PC-3 (cell line): ENCODE results near the gene ZNF155. TPM values are rescaled to one million over a fixed set of nuclear protein-coding genes. Genes with fewer than 3 reads are reported as not detected.

Experiments used
- ATAC-seq: fragments of 200-7000 bp; cut with Tn5 transposase; 2 replicates; pipeline ENCODE4 v1.9.1; 2020; ENCODE audit warnings: mild to moderate bottlenecking, moderate library complexity
- BruUV-seq: library from RNA; stranded (reverse); fragments of 400-500 nt; replicated peaks from 2 replicates; lab custom pipeline; 2021; lab: Mats Ljungman, UMichigan
- CTCF ChIA-PET: fragments of 300-600 bp; sonication (Branson Sonifier 250); formaldehyde crosslinking; loops from one replicate; lab custom pipeline; 2022; ENCODE audit warnings: antibody characterized with exemption; lab: Charles Lee
- POLR2A ChIA-PET: fragments of 300-600 bp; sonication (Branson Sonifier 250); formaldehyde crosslinking; loops from one replicate; lab custom pipeline; 2022; ENCODE audit warnings: antibody characterized with exemption; ENCODE audit not compliant: unreplicated experiment; lab: Charles Lee
- DNase-seq: peaks from one replicate; pipeline ENCODE4 v3.0.0-alpha.2; 2015
- H2AFZ ChIP-seq: fragments of 300-600 bp; sonication (generic); 2 replicates; pipeline ENCODE4 v1.6.0; 2016; ENCODE audit warnings: antibody characterized with exemption, low read length
- H3F3A ChIP-seq: fragments of 300-600 bp; sonication (generic); one replicate; pipeline ENCODE4 v1.6.0; 2017; ENCODE audit warnings: antibody characterized with exemption, low read length, control low read depth, mild to moderate bottlenecking; ENCODE audit not compliant: unreplicated experiment
- H3K27ac ChIP-seq: fragments of 300-600 bp; sonication (generic); 2 replicates; pipeline ENCODE4 v1.5.1; 2016; ENCODE audit warnings: mild to moderate bottlenecking, low read length
- H3K27me3 ChIP-seq: fragments of 300-600 bp; sonication (generic); 2 replicates; pipeline ENCODE4 v1.6.1; 2016; ENCODE audit warnings: low read length, mixed read lengths
- H3K36me3 ChIP-seq: fragments of 300-600 bp; sonication (generic); 2 replicates; pipeline ENCODE4 v1.6.1; 2016; ENCODE audit warnings: low read depth, mixed run types, low read length, mixed read lengths
- H3K4me1 ChIP-seq: fragments of 300-600 bp; sonication (generic); 2 replicates; pipeline ENCODE4 v1.5.1; 2016; ENCODE audit warnings: low read length; ENCODE audit not compliant: insufficient read depth
- H3K4me2 ChIP-seq: fragments of 300-600 bp; sonication (generic); 2 replicates; pipeline ENCODE4 v1.6.0; 2016; ENCODE audit warnings: low read length
- H3K4me3 ChIP-seq: fragments of 300-600 bp; sonication (generic); 2 replicates; pipeline ENCODE4 v1.5.1; 2016; ENCODE audit warnings: mild to moderate bottlenecking, low read length, mixed read lengths
- H3K79me2 ChIP-seq: fragments of 300-600 bp; sonication (generic); 2 replicates; pipeline ENCODE4 v1.6.1; 2017; ENCODE audit warnings: low read length, mixed read lengths
- H3K9ac ChIP-seq: fragments of 300-600 bp; sonication (generic); 2 replicates; pipeline ENCODE4 v1.6.0; 2016; ENCODE audit warnings: mild to moderate bottlenecking, low read length
- H3K9me2 ChIP-seq: fragments of 300-600 bp; sonication (generic); replicated peaks from 2 replicates; pipeline ENCODE4 v1.6.1; 2016; ENCODE audit warnings: mixed run types, low read length, mixed read lengths
- H3K9me3 ChIP-seq: fragments of 300-600 bp; sonication (generic); 2 replicates; pipeline ENCODE4 v1.6.1; 2016; ENCODE audit warnings: low read length, mixed read lengths
- H4K20me1 ChIP-seq: fragments of 300-600 bp; sonication (generic); 2 replicates; pipeline ENCODE4 v1.6.1; 2016; ENCODE audit warnings: low read length, mixed read lengths
- CTCF ChIP-seq: fragments of 300-600 bp; sonication (generic); conservative IDR thresholded peaks from 2 replicates; pipeline ENCODE4 v1.5.1; 2017; ENCODE audit warnings: antibody characterized with exemption, low read depth, mild to moderate bottlenecking, low read length
- EZH2 ChIP-seq: fragments of 300-600 bp; sonication (generic); IDR thresholded peaks from one replicate; pipeline ENCODE4 v1.6.1; 2017; ENCODE audit warnings: antibody characterized with exemption, mild to moderate bottlenecking, low read length; ENCODE audit not compliant: unreplicated experiment
- EZH2phosphoT487 ChIP-seq: fragments of 300-600 bp; sonication (generic); IDR thresholded peaks from 2 replicates; pipeline ENCODE4 v1.6.1; 2018; ENCODE audit warnings: mild to moderate bottlenecking, antibody characterized with exemption, low read length, borderline replicate concordance
- intact Hi-C: fragments of 100-400 bp; cut with micrococcal nuclease; formaldehyde crosslinking; loops from 2 replicates; pipeline ENCODE4 v1.9.0; 2023
- total RNA-seq: library from RNA; depleted of rRNA; stranded (reverse); fragments of >200 nt; gene quantifications from 2 replicates; pipeline ENCODE4 v1.2.3, GENCODE V29; 2014

The ZNF155 gene
- total RNA-seq, 1 experiment from 2014 or later: 3.1 TPM

- DNase-seq (peak; percentile 93), ATAC-seq (peak; percentile 96)
- Histone ChIP-seq H3K79me2 (no peaks in the 10 kb centered on the region), H3K4me2 (peak within 1 kb of the TSS; percentile 97), H3K27ac (no peak within 1 kb of the TSS), H3K4me3 (peak within 1 kb of the TSS; percentile 85), H3K36me3 (no peaks in the 10 kb centered on the region), H4K20me1 (no peaks in the 10 kb centered on the region), H3K9me2 (no peaks in the 10 kb centered on the region), H3F3A (no peaks in the 10 kb centered on the region), H2AFZ (peak within 1 kb of the TSS; percentile 96), H3K4me1 (no peaks in the 10 kb centered on the region), H3K9me3 (no peaks in the 10 kb centered on the region), H3K27me3 (no peaks in the 10 kb centered on the region), H3K9ac (peak within 1 kb of the TSS; percentile 61)
- TSS peak; percentile 82 for BruUV-seq
- CTCF ChIA-PET: interaction anchor here (1.0 kb wide), 1 partner anchor 16 kb away, joined by 4 read pairs; the partner anchor contains the start of gene ZNF45
- peak; percentile 53 for TF ChIP-seq CTCF
- TF ChIP-seq EZH2: no peak
- POLR2A ChIA-PET: interaction anchor here (0.7 kb wide), 1 partner anchor 191 kb away, joined by 4 read pairs; no protein-coding TSS in a partner anchor
- intact Hi-C loops: loop anchor here (2.0 to 10.0 kb wide), 2 partner anchors 16 to 144 kb away; partner anchors contain the start of genes ZNF224 and ZNF45
Observed at GRCh38 chr19:43950834-43951645, 32.9 kb upstream of the ZNF155 start, which contains the start of gene ZNF221. ZNF221 (plus strand) TSS chr19:43951228; CDS start chr19:43962727, 11,499 bp downstream.

DNA sequence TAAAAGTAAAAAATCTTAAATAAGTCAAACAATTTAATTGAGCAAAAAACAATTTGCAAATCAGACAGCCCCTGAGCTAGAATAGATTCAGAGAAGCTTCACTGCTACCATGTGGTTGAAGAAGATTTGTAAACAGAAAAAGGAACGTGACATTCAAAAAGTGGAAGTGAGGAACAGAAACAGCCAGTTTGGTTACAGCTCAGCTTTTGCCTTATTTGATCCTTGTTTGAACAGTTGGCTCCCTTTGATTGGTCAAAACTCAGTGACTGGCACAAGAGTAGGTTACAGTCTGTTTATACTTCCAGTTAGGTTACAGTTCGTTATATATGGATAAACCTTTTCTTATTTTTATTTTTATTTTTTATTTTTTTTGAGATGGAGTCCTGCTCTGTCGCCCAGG is 27.2 kb upstream of the ZNF155 start:
- ChIA-PET CTCF (no interaction called here), POLR2A (no interaction called here)
- H3K36me3 ChIP-seq: no peaks in the 10 kb centered on the region
- H3K9me3 ChIP-seq: no peaks in the 10 kb centered on the region
- BruUV-seq: no TSS peak
- no peaks in the 10 kb centered on the region for H3K4me1 ChIP-seq
- H2AFZ ChIP-seq: no peak overlapping the region
- no peak overlapping the region for H3K9ac ChIP-seq
- no peaks in the 10 kb centered on the region for H3K79me2 ChIP-seq
- no peak overlapping the region for H3K4me2 ChIP-seq
- intact Hi-C loops: loop anchor here (10.0 kb wide), 1 partner anchor 138 kb away; the partner anchor contains the start of gene ZNF224
- H3K9me2 ChIP-seq: no peaks in the 10 kb centered on the region
- H3K27me3 ChIP-seq: no peaks in the 10 kb centered on the region
- H3K4me3 ChIP-seq: no peak overlapping the region
- no peak for TF ChIP-seq EZH2phosphoT487
- TF ChIP-seq CTCF: no peak
- TF ChIP-seq EZH2: no peak
- no peaks in the 10 kb centered on the region for H3F3A ChIP-seq
- DNase-seq: no peak
- H3K27ac ChIP-seq: no peak overlapping the region
- H4K20me1 ChIP-seq: no peaks in the 10 kb centered on the region
- ATAC-seq: no peak
